Activated CD8-positive, alpha-beta T cell treated with anti-CD3 and anti-CD28 coated beads for 36 hours (primary cell): ENCODE data around the gene TEX48. TPM values are rescaled to one million over a fixed set of nuclear protein-coding genes. Genes with fewer than 3 reads are reported as not detected.

Experiments used
- ATAC-seq: fragments of 200-7000 bp; cut with Tn5 transposase; one replicate; pipeline ENCODE4 v1.10.0; 2021; ENCODE audit warnings: mild to moderate bottlenecking, moderate library complexity
- CTCF ChIA-PET: fragments of 350-600 bp; sonication (Branson Sonifier 250); formaldehyde crosslinking; loops from one replicate; lab custom pipeline; 2021; ENCODE audit warnings: antibody characterized with exemption; lab: Charles Lee
- POLR2A ChIA-PET: fragments of 350-600 bp; sonication (Branson Sonifier 250); formaldehyde crosslinking; loops from one replicate; lab custom pipeline; 2021; ENCODE audit warnings: antibody characterized with exemption; lab: Charles Lee
- DNase-seq: peaks from one replicate; pipeline ENCODE4 v3.0.0-alpha.2; 2020
- H3K27ac Mint-ChIP-seq: one replicate; pipeline ENCODE4 v1.8.0; 2021; ENCODE audit warnings: mild to moderate bottlenecking, mixed read lengths
- H3K27me3 Mint-ChIP-seq: one replicate; pipeline ENCODE4 v1.8.0; 2021; ENCODE audit warnings: mixed read lengths
- H3K36me3 Mint-ChIP-seq: one replicate; pipeline ENCODE4 v1.8.0; 2021; ENCODE audit warnings: low read depth, mixed read lengths
- H3K4me1 Mint-ChIP-seq: one replicate; pipeline ENCODE4 v1.8.0; 2021; ENCODE audit warnings: low read depth, mixed read lengths
- H3K4me3 Mint-ChIP-seq: one replicate; pipeline ENCODE4 v1.8.0; 2021; ENCODE audit warnings: mild to moderate bottlenecking, moderate library complexity, mixed read lengths
- H3K9me3 Mint-ChIP-seq: one replicate; pipeline ENCODE4 v1.8.0; 2021; ENCODE audit warnings: mixed read lengths
- CTCF ChIP-seq: fragments of 200-600 bp; IDR thresholded peaks from one replicate; pipeline ENCODE4 v1.8.0; 2022; ENCODE audit warnings: antibody characterized with exemption, mild to moderate bottlenecking
- intact Hi-C: fragments of 100-400 bp; cut with micrococcal nuclease; formaldehyde crosslinking; loops from one replicate; pipeline ENCODE4 v1.10.0; 2022
- total RNA-seq, 2 experiments: library from RNA; stranded (reverse); gene quantifications; one replicate each; pipeline ENCODE4 v1.2.3, GENCODE V29; 2021

Gene TEX48
- total RNA-seq, 2 experiments from 2014 or later: 0.65 TPM; not detected in 1

- DNase-seq (no peak), ATAC-seq (peak; percentile 27)
- H3K27ac Mint-ChIP-seq: no peak overlapping the region
- peaks cover 3% of the 10 kb centered on the region for H3K9me3 Mint-ChIP-seq
- no peak for TF ChIP-seq CTCF
- intact Hi-C loops: loop anchor here (5.0 kb wide), 1 partner anchor 847 kb away; no protein-coding TSS in a partner anchor
- H3K36me3 Mint-ChIP-seq: no peaks in the 10 kb centered on the region
- peaks cover 42% of the 10 kb centered on the region for H3K4me1 Mint-ChIP-seq
- ChIA-PET POLR2A (interaction anchor here (1.2 kb wide), 1 partner anchor 335 kb away, joined by 3 read pairs; no protein-coding TSS in a partner anchor), CTCF (interaction anchor here (0.7 to 2.4 kb wide), 8 partner anchors 11 to 340 kb away, joined by 3 to 16 read pairs (median 4); no protein-coding TSS in a partner anchor)
- peaks cover 11% of the 10 kb centered on the region for H3K27me3 Mint-ChIP-seq
- H3K4me3 Mint-ChIP-seq: no peak overlapping the region
Observed at GRCh38 chr9:114674798-114675540, 7.0 kb downstream of the TEX48 start.

DNA sequence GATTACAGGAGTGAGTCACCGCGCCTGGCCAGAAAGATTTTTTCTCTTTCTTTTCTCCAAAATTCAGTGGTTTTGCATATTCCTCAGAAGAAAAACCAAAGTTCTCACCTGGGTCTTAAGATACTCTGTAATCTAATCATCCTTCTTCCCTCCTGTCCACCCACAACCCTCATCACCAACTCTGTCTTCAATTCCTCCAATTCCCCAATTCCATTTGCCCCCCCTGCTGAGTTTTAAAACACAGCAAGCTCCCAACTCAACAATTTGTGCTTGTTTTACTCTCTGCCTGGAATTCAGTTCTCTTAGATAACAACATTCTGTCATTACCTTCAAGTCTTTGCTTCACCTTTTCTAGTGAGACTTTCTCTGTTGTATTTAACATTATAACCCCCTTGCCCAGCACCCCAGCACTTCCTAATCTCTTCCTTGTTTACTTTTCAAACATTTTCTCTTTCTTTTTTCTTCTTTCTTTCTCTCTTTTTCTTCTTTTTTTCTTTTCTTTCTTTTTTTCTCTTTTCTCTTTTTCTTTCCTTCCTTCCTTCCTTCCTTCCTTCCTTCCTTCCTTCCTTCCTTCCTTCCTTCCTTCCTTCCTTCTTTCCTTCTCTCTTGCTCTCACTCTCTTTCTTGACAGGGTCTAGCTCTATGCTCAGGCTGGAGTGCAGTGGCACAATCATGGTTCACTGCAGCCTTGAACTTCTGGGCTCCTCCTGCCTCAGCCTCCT, 7.8 kb downstream of the TEX48 start:
- Mint-ChIP-seq H3K9me3 (peaks cover 3% of the 10 kb centered on the region), H3K27me3 (peaks cover 11% of the 10 kb centered on the region), H3K36me3 (no peaks in the 10 kb centered on the region), H3K27ac (no peak overlapping the region), H3K4me3 (no peak overlapping the region), H3K4me1 (peaks cover 36% of the 10 kb centered on the region)
- CTCF ChIA-PET: interaction anchor here (0.7 to 2.4 kb wide), 6 partner anchors 10 to 341 kb away, joined by 3 to 16 read pairs (median 6); no protein-coding TSS in a partner anchor
- intact Hi-C loops: no loop called here
- TF ChIP-seq CTCF: no peak
- DNase-seq (no peak), ATAC-seq (no peak)
- POLR2A ChIA-PET: no interaction called here

- no peak for TF ChIP-seq CTCF
- Mint-ChIP-seq H3K27ac (no peak overlapping the region), H3K9me3 (peaks cover 3% of the 10 kb centered on the region), H3K4me3 (no peak overlapping the region), H3K27me3 (peaks cover 2% of the 10 kb centered on the region), H3K36me3 (no peaks in the 10 kb centered on the region), H3K4me1 (peaks cover 25% of the 10 kb centered on the region)
- intact Hi-C loops: no loop called here
- ATAC-seq (no peak), DNase-seq (no peak)
- ChIA-PET CTCF (interaction anchor here (1.6 to 4.1 kb wide), 5 partner anchors 8 to 18 kb away, joined by 4 to 27 read pairs (median 8); partner anchors contain the start of gene TEX48), POLR2A (no interaction called here)
Observed at GRCh38 chr9:114671605-114672004, 10.4 kb downstream of the TEX48 start.

DNA sequence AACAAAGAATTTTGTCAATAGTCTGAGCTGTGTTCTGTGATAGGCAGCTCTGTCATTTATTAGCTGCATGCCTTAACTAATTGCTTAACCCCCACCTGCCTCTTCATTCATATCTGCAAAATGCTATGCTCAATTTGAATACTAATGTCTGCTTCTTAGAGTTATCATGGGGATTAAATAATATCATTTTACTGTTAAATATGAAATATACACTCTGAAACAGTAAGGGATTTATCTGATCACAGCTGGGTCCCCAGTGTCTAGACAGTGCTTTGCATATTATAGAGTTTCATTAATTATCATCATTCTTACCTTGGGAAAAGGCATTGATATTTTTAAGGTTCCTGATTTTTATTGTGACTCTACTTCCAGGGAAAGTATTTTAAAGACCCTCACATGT, 12.0 kb downstream of the TEX48 start:
- Mint-ChIP-seq H3K36me3 (no peaks in the 10 kb centered on the region), H3K4me1 (peaks cover 20% of the 10 kb centered on the region), H3K27ac (no peak overlapping the region), H3K4me3 (no peak overlapping the region), H3K9me3 (peaks cover 3% of the 10 kb centered on the region), H3K27me3 (peaks cover 4% of the 10 kb centered on the region)
- ChIA-PET POLR2A (no interaction called here), CTCF (interaction anchor here (1.5 to 4.1 kb wide), 3 partner anchors 11 to 345 kb away, joined by 3 to 27 read pairs (median 5); partner anchors contain the start of gene TEX48)
- ATAC-seq (no peak), DNase-seq (no peak)
- intact Hi-C loops: no loop called here
- TF ChIP-seq CTCF: no peak
